Astrocyte (in vitro differentiated cells and primary cell): ENCODE data around the gene PARP2. TPM values are rescaled to one million over a fixed set of nuclear protein-coding genes. Genes with fewer than 3 reads are reported as not detected.

Source experiments
- DNase-seq: peaks from one replicate; pipeline ENCODE4 v3.0.0-alpha.2; 2010; ENCODE audit warnings: low read depth
- FAIRE-seq: peaks from 2 replicates; lab custom pipeline; 2011; peaks lifted over from hg19 to GRCh38; lab: Jason Lieb, UNC
- H2AFZ ChIP-seq: 2 replicates; pipeline ENCODE4 v1.6.0; 2012; ENCODE audit warnings: low read depth, low read length, inconsistent platforms
- H3K27ac ChIP-seq: 2 replicates; pipeline ENCODE4 v1.5.1; 2011; ENCODE audit warnings: low read depth, low read length, inconsistent platforms
- H3K27me3 ChIP-seq: 2 replicates; pipeline ENCODE4 v1.6.0; 2011; ENCODE audit warnings: low read length, inconsistent platforms; ENCODE audit not compliant: insufficient read depth
- H3K36me3 ChIP-seq: 2 replicates; pipeline ENCODE4 v1.5.1; 2011; ENCODE audit warnings: low read length, inconsistent platforms; ENCODE audit not compliant: insufficient read depth
- H3K4me1 ChIP-seq: 2 replicates; pipeline ENCODE4 v1.5.1; 2011; ENCODE audit warnings: low read length, inconsistent platforms; ENCODE audit not compliant: insufficient read depth
- H3K4me2 ChIP-seq: 2 replicates; pipeline ENCODE4 v1.6.0; 2012; ENCODE audit warnings: low read length, inconsistent platforms
- H3K4me3 ChIP-seq: 2 replicates; pipeline ENCODE4 v1.5.1; 2011; ENCODE audit warnings: low read depth, mild to moderate bottlenecking, low read length, inconsistent platforms; ENCODE audit not compliant: insufficient read depth
- H3K79me2 ChIP-seq: 2 replicates; pipeline ENCODE4 v1.6.0; 2012; ENCODE audit warnings: mild to moderate bottlenecking, low read length, inconsistent platforms; ENCODE audit not compliant: insufficient read depth
- H3K9ac ChIP-seq: 2 replicates; pipeline ENCODE4 v1.6.0; 2012; ENCODE audit warnings: mild to moderate bottlenecking, low read length, inconsistent platforms
- H3K9me3 ChIP-seq: 2 replicates; pipeline ENCODE4 v1.5.1; 2012; ENCODE audit warnings: low read depth, mild to moderate bottlenecking, low read length, inconsistent platforms; ENCODE audit not compliant: insufficient read depth
- H4K20me1 ChIP-seq: 2 replicates; pipeline ENCODE4 v1.6.0; 2012; ENCODE audit warnings: low read length, inconsistent platforms; ENCODE audit not compliant: insufficient read depth
- H3K27ac Mint-ChIP-seq: one replicate; pipeline ENCODE4 v1.8.0; 2021; ENCODE audit warnings: mild to moderate bottlenecking, mixed read lengths; ENCODE audit not compliant: unreplicated experiment
- H3K27me3 Mint-ChIP-seq: one replicate; pipeline ENCODE4 v1.8.0; 2021; ENCODE audit warnings: low read depth, mixed read lengths; ENCODE audit not compliant: unreplicated experiment
- H3K36me3 Mint-ChIP-seq: one replicate; pipeline ENCODE4 v1.8.0; 2021; ENCODE audit warnings: low read depth, mixed read lengths; ENCODE audit not compliant: unreplicated experiment
- H3K4me1 Mint-ChIP-seq: one replicate; pipeline ENCODE4 v1.8.0; 2021; ENCODE audit warnings: low read depth, mixed read lengths; ENCODE audit not compliant: unreplicated experiment
- H3K4me3 Mint-ChIP-seq: one replicate; pipeline ENCODE4 v1.8.0; 2021; ENCODE audit warnings: mild to moderate bottlenecking, moderate library complexity, mixed read lengths; ENCODE audit not compliant: unreplicated experiment
- H3K9me3 Mint-ChIP-seq: one replicate; pipeline ENCODE4 v1.8.0; 2021; ENCODE audit warnings: mild to moderate bottlenecking, mixed read lengths; ENCODE audit not compliant: unreplicated experiment
- CTCF ChIP-seq: IDR thresholded peaks from 2 replicates; pipeline ENCODE4 v1.5.1; 2011; ENCODE audit warnings: low read depth, mild to moderate bottlenecking, inconsistent platforms, low read length, moderate library complexity; ENCODE audit not compliant: insufficient read depth
- EZH2 ChIP-seq: IDR thresholded peaks from 2 replicates; pipeline ENCODE4 v1.6.1; 2012; ENCODE audit warnings: mild to moderate bottlenecking, low read length, inconsistent platforms; ENCODE audit not compliant: insufficient read depth
- total RNA-seq: library from RNA; stranded (reverse); gene quantifications from 2 replicates; pipeline ENCODE4 v1.2.1, GENCODE V29; 2021

PARP2 gene
- total RNA-seq, 1 donor from 2014 or later: 21.5 TPM

- no peak overlapping the region for H3K9ac ChIP-seq
- H3K79me2 ChIP-seq: peaks cover 90% of the 10 kb centered on the region
- Mint-ChIP-seq H3K27me3 (no peaks in the 10 kb centered on the region), H3K4me3 (no peak overlapping the region), H3K27ac (no peak overlapping the region), H3K4me1 (peaks cover 13% of the 10 kb centered on the region), H3K9me3 (no peaks in the 10 kb centered on the region), H3K36me3 (peaks cover 9% of the 10 kb centered on the region)
- no peak for TF ChIP-seq EZH2
- TF ChIP-seq CTCF: no peak
- FAIRE-seq (no peak), DNase-seq (no peak)
- no peak overlapping the region for H3K27ac ChIP-seq
- H3K27me3 ChIP-seq: no peaks in the 10 kb centered on the region
- H3K4me1 ChIP-seq: peaks cover 6% of the 10 kb centered on the region
- H3K36me3 ChIP-seq: peaks cover 35% of the 10 kb centered on the region
- no peaks in the 10 kb centered on the region for H3K9me3 ChIP-seq
- no peak overlapping the region for H3K4me2 ChIP-seq
- peaks cover 45% of the 10 kb centered on the region for H4K20me1 ChIP-seq
- H2AFZ ChIP-seq: no peak overlapping the region
- no peak overlapping the region for H3K4me3 ChIP-seq
Observed at GRCh38 chr14:20328705-20329104, 14.7 kb upstream of the PARP2 start.

- Histone ChIP-seq H3K4me2 (no peak overlapping the region), H3K9me3 (no peaks in the 10 kb centered on the region), H3K9ac (no peak overlapping the region), H3K36me3 (peaks cover 29% of the 10 kb centered on the region), H2AFZ (no peak overlapping the region), H3K27me3 (no peaks in the 10 kb centered on the region), H3K79me2 (peaks cover 88% of the 10 kb centered on the region), H3K4me1 (peaks cover 6% of the 10 kb centered on the region), H3K4me3 (no peak overlapping the region), H3K27ac (no peak overlapping the region), H4K20me1 (peaks cover 45% of the 10 kb centered on the region)
- H3K36me3 Mint-ChIP-seq: peaks cover 7% of the 10 kb centered on the region
- no peaks in the 10 kb centered on the region for H3K27me3 Mint-ChIP-seq
- H3K27ac Mint-ChIP-seq: no peak overlapping the region
- DNase-seq: no peak
- no peak overlapping the region for H3K4me3 Mint-ChIP-seq
- no peaks in the 10 kb centered on the region for H3K9me3 Mint-ChIP-seq
- no peak for TF ChIP-seq CTCF
- no peak for TF ChIP-seq EZH2
- H3K4me1 Mint-ChIP-seq: peaks cover 13% of the 10 kb centered on the region
- FAIRE-seq: no peak
Observed at GRCh38 chr14:20329355-20329754, 14.1 kb upstream of the PARP2 start.

- H3K79me2 ChIP-seq: peaks cover 74% of the 10 kb centered on the region
- peak overlapping the region; percentile 21 for H3K4me3 ChIP-seq
- H3K4me2 ChIP-seq: peak overlapping the region; percentile 77
- Mint-ChIP-seq H3K27ac (no peak overlapping the region), H3K36me3 (no peaks in the 10 kb centered on the region), H3K4me1 (peaks cover 13% of the 10 kb centered on the region), H3K27me3 (no peaks in the 10 kb centered on the region), H3K4me3 (peak overlapping the region; percentile 82), H3K9me3 (no peaks in the 10 kb centered on the region)
- peaks cover 6% of the 10 kb centered on the region for H3K4me1 ChIP-seq
- H4K20me1 ChIP-seq: peaks cover 45% of the 10 kb centered on the region
- no peak overlapping the region for H3K27ac ChIP-seq
- FAIRE-seq: no peak
- H3K9me3 ChIP-seq: no peaks in the 10 kb centered on the region
- no peak for TF ChIP-seq CTCF
- no peak for TF ChIP-seq EZH2
- H3K9ac ChIP-seq: peak overlapping the region; percentile 25
- peaks cover 17% of the 10 kb centered on the region for H3K36me3 ChIP-seq
- no peak for DNase-seq
- no peaks in the 10 kb centered on the region for H3K27me3 ChIP-seq
- H2AFZ ChIP-seq: no peak overlapping the region
Observed at GRCh38 chr14:20331053-20331613, 12.3 kb upstream of the PARP2 start.
